GM19397 (cell line): Measurements from ENCODE around the gene DOCK7.
"Not testable (repeated sequence)": the region's sequence is repeated elsewhere in the genome, so short reads cannot be mapped to it uniquely, and the experiment has no call there.

Experiments
- ATAC-seq: cut with Tn5 transposase; IDR thresholded peaks from one replicate; pipeline ENCODE4 v1.9.1; 2021; ENCODE audit warnings: mild to moderate bottlenecking, moderate library complexity; ENCODE audit not compliant: unreplicated experiment

DOCK7 gene

DNA sequence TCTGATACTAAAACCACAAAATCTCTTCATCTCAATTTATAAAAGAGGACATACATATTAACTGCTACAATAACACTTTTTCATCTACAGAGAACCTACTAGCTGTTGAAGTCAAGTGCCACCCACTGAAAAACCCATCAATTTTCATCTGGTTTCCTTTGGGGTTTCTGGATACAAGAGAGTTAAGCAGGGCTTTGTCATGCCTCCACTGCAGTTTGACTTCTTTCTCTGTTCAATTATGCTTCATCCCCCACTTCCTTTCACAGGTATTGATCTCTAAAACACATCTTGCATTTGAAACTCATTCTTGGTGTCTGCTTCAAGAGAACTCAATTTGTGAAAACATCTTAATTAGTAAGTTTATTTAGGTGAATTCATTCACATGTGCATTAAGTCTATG, 151.3 kb downstream of the DOCK7 start:
- ATAC-seq = no peak

DNA sequence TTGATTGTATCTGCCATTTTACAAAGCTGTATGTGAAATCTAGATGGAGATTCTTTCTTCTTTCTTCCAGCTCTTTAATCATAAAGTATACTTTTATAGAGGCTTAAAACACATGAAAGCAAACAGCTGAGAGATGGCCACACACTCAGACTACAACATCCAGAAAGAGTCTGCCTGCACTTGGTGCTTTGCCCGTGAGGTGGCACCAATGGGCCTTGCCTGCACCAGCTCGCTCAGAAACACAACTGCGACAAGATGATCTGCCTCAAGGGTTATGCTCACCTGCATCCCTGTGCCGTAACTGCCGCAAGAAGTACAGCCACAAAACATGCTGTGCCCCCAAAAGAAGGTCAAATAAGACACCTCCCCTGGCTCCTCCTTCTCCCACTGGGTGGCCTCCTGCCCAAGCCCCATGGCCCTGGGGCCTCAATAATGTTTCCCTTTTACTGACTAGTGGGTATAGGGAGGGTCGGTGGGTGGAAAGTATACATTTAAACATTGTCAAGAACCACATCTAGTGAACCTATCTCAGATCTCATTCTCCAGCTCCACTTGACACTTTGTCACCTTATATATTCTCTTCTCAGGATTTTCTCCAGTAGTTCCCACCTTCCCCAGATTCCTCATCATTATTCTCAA, 157.6 kb downstream of the DOCK7 start:
- ATAC-seq = no peak

DNA sequence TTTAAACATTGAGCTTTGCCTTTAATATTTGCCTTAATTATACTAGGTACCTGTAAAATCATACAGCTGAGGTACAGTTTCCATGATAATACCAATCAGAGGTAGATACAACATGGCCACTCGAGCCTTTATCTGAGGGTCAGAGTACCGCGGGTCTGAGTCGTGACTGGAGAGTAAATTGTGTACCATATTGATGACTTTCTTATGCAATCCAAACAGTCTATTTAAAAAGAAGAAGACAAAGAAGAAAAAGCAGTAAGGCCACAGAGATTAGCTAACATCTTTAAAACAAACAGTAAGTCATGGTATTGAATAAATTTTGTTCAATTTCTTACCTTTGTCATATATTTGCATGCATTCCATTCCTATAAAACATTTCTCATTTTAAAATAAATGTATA, 159.0 kb downstream of the DOCK7 start:
- no peak for ATAC-seq

DNA sequence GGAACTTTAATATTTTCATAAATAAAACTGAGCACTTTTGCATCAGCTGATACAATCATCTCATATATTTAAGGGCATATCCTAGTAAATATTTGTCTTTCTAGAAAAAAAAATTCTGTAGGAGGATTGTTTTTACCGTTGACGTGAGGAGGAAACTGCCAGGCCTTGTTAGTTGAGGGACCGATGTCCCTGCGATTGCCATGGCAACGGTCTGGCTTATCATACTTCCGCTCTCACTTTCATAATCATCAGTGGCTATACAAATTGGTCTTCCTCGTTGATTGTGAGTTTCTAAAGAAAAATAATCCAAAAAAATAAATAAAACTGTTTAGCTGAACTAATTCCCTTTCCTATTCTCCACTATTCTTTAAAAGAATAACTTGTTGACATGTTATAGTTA, 160.2 kb downstream of the DOCK7 start:
- ATAC-seq = no peak

DNA sequence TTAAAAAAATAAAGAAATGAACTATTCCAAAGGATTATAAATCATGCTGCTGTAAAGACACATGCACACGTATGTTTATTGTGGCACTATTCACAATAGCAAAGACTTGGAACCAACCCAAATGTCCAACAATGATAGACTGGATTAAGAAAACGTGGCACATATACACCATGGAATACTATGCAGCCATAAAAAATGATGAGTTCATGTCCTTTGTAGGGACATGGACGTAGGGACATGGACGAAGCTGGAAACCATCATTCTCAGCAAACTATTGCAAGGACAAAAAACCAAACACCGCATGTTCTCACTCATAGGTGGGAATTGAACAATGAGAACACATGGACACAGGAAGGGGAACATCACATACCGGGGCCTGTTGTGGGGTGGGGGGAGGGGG, 160.8 kb downstream of the DOCK7 start:
- ATAC-seq = not testable (repeated sequence)

DNA sequence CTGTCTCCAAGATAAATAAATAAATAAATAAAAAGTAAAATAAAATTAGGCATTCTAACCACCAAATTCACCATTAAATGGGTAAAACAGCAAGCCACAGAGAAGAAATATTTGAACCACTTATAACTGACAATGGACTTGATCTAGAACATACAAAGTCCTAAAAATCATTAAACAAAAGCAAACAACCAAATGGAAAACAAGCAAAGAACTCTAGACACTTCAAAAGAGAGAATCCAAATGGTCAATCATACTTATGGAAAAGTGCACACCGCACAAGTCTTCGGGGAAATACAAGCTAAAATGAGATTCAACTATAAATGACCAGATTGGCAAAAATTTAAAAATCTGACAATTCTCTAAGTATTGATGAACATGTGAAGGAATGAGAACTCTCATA, 164.3 kb downstream of the DOCK7 start:
- no peak for ATAC-seq

DNA sequence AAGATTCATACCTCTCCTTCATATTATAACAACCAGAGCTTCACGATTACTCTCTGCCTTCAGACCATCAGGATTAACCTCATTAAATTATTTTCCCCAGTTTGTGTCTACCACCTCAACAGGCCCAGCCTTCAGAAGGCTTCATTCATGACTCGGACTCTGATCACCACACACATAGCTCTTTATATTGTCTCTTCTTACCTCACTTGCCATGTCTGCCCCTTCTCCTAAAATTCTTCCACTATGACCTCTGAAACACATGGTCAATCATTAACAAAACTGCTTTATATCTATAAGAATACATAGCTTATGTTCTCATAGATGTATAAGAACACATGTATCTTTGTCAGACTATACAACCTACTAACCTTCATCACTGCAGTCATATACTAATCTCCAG, 171.6 kb downstream of the DOCK7 start:
- no peak for ATAC-seq

DNA sequence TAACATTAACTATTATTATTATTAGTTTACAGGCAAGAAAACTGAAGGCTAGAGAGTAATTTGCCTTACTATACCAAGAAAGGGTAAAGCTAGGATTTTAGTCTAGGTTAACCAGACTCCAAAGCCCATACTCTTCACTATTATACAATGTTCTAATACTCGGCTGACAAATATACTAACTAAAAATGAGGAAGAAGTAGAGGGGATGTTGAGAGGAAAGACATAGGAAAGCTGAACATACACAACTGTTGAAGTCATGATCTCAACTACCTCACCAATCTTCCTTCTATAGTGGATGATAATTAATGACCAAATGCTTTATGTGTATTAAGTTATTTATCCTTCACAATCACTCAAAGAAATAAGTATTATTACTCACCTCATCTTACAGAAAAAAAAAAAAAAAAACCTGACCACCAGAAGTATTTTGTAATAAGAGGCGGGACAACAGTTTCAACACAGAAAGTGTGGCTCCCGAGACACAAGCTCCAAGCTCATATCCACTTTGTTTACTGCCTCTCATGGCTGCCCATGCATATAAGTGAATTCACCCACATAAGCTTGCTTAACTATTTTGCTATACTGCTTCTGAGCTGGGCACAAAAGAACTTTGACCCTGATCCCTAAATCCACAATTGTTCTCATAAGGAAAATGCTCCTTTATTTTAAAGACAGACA, 173.3 kb downstream of the DOCK7 start:
- no peak for ATAC-seq

DNA sequence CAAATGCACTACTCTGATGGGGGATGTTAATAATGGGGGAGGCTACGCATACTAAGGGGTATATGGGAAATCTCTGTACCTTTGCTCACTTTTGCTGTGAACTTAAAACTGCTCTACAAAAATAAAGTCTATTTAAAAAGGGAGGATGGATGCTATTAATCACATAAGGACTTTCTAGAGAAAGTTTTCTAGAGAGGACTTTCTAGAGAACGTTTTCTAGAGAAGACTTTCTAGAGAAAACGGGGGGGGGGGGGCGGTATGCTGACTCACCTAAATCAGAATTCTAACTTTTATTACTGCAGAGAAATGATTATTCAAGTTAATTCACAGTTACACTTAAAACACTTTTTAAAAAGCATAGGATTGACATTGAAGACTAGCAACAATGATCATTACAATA, 175.2 kb downstream of the DOCK7 start:
- ATAC-seq = no peak

DNA sequence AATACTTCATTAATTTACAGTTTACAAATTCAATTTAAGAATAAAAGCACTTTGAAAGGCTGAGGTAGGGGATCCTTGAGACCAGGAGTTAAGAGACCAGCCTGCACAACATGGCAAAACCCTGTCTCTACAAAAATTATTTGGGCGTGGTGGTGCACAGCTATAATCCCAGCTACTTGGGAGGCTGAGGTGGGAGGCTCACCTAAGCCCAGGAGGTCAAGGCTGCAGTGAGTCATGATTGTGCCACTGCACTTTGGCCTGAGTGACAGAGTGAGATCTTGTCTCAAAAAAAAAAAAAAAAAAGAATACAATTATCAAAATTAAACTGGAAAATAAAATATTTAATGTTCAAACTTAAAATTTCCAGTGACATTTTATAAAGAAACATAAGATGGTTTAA, 179.2 kb downstream of the DOCK7 start:
- ATAC-seq = no peak

DNA sequence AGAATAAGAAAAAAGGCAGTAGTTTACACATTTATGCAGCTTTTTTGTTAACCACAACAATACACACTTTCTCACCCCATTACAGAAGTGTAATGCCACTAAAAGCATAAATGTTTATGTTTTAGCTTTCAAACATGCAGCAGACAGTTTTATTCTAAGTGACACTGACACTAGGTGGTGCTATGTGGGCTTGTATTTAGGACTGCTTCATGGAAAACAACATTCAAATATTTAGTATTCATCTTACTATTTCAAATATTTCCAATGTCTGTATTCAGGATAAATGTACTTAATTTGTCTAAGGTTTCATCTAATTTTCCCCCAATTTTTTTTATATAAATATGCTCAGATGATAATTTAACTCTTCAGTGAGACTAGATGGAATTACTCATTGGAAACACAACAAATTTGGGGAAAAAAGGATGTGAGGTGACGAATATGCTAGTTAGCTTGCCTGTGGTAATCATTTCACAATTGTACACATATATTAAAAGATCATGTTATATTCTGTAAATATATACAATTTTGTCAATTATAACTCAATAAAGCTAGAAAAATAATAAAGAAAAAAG, 179.9 kb downstream of the DOCK7 start:
- no peak for ATAC-seq

DNA sequence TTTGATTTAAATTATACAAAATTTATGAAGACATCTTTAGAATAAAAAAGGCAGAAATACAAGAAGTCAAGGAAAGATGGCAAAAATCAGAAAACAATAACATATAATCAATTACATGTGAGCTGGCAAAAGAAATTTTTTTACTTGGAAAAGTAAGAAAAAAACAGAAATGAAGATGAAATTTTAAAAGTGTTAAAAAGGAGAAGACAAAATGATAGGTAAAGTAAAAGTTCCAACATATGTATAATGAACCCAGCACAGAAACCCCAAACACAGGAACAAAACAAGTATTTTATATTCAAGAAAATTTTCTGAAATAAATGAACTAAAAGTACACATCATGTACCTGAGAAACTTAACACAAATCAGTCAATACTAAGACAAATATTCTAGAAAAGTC, 188.0 kb downstream of the DOCK7 start:
- no peak for ATAC-seq

DNA sequence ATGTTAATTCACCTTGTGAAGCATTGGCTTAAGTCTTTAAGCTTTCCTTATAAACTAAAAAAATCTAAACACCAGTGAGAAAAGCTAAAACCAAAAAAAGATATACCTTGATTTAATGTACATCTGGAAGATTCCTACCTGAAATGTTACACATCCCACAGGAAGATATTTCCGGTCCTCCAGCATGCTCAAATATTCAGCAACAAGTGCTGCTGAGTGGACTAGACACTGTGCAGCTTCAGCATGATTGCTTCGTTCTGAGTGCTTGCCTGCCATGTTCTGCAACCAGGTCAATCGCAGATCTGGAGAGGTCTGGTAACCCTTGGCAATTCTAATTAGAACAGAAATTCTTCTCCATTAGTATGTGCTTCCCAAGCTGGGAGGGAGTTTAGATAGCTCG, 194.0 kb downstream of the DOCK7 start:
- no peak for ATAC-seq

DNA sequence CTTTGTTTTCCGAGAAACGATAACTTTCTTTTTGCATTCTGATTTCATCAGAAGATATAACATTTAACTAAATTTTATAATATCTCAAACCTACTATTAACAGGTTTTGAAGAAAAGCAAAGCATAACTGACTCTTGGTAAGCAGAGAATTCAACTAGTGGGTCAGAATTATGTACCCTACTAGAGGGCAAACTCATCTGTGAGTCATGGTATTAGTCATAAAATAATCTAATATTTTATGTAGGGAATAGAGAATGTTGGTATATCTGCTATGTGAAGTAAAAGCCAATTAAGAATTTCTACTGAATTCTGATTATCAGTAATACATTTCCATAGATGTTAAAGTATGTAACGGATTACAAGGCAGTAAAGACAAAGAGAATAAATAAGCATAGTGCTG, 194.5 kb downstream of the DOCK7 start:
- ATAC-seq = no peak

DNA sequence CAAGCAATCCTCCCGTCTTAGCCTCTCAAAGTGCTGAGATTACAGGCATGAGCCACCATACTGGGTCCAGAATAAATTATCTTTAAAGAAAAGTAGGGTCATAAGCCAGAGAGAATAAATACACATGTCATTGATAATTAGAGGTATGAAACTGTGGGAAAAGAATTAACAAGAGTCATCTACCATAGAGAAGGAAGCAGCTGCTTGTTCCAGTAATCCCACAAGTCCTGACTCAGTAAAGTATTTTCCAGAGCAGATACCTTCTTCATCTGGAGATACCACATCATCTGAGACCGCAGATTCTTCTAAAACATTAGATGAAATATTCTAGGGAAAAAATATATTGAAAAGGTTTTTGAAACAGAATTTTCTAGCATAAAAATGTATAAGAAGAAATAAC, 195.7 kb downstream of the DOCK7 start:
- no peak for ATAC-seq

DNA sequence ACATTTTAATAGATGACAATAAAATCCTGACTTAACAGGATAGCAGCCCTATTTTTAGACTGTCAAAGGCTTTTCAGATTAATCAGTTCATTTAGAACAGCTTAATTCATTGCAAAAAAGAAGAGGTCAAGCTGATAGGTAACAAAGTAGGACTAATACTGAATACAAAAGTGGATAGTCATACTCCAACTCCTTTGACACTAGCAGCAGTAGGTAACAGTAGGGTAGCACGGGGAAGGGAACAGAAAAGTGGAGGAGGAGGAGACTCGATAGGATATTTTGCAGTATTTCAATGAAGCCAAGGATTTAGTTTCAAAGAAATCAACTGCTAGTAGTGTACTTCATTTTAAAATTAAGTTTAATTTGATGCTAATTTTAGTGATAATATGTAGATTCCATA, 200.2 kb downstream of the DOCK7 start:
- ATAC-seq = no peak

DNA sequence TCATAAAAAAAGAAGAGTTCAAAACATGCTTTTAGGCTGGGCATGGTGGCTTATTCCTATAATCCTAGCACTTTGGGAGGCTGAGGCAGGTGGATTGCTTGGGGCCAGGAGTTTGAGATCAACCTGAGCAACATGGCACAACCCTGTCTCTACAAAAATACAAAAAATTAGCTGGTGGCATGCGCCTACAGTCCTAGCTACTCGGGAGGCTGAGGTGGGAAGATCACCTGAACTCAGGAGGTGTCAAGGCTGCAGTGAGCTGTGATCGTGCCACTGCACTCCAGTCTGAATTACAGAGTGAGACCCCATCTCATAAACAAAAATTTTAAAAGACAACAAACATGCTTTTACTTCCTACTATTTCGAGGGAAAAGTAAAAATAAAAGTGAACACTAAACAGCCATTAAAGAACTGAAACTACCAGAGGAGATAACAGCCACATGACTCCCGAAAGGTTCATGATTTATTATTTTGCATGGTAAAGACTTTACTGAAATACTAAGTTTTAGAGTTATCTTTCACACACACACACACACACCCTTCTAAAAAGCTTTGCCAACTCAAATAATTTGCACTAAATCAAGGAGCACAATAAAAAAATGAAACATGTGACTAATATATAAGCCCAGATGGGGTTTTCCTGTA, 203.2 kb downstream of the DOCK7 start:
- ATAC-seq = no peak

DNA sequence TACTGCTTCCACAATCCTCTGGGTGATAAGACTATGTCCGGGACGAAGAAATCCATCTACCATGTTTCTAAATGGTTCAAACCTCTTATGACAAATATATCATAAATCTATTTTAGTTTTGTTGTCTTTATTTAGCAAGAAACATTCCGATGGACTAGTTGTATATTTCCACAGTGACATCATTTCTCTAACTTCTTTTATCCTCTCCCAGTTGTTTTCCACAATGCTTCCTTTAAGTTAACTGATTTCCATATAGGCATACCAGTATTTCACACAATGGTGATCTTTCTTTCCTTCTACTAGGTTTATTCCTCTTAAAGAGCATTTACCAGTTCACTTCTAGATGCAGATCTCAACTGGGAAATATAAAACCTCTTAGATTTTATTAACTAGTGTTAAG, 206.5 kb downstream of the DOCK7 start:
- ATAC-seq = no peak

DNA sequence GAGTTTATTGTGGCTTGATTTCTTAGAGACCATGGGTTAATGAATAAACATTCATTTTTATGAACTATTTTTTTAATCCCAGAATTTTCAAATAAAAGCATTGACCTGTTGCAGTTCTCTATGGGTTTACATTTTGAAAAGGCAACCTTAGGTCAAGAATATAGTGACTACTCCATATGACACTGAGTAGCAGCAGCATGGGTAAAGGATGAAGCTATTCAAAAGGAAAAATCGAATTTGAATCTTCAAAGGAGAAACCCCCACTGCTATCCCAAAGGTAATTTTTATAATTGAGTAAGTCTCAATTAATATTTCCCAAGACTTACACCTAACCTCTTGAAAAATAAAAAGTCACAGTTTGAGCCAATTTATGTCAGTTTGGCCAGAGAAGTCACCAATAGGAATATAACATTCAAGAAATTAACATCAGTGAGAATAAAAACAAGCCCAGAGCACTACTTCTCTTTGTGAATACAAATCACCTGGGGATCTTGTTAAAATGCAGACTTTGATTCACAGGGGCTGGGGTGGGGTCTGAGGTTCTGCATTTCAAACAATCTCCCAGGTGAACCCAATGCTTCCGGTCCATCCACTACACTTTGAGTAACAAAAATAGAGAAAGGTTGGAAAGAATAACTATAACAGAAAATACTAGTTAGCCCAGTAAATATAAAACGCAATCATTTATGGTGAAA, 211.5 kb downstream of the DOCK7 start:
- ATAC-seq = no peak

DNA sequence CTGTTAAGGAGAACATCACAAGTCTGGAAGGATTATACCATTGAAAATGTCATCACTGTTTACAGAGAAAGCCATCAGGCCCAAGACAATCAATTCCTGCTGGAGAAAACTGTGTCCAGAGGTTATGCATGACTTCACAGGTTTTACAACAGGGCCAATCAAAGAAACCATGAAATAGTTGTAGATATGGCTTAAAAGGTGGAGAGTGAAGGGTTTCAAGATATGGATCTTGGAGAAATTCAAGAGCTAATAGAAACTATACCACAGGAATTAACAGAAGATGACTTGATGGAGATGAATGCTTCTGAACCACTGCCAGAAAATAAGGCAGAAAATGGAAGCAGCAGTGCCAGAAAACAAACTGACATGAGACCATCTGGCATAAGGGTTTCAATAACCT, 221.1 kb downstream of the DOCK7 start:
- no peak for ATAC-seq

DNA sequence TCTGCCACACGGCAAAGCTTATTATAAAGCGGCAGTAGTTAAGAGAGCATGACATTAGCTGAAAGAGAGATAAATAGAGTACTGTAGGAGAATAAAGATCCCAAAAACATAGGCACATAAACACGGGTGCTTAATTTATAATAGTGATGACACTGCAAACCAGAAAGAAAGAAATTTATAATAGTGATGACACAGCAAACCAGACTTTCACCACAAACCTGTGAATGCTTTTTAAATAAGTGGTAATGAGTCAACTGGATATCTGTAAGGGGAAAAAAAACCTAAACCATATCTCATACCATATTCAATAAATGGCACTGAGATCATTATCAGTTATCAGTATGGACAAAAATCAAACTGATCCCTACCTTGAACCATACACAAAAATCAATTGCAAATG, 225.8 kb downstream of the DOCK7 start:
- ATAC-seq = no peak

DNA sequence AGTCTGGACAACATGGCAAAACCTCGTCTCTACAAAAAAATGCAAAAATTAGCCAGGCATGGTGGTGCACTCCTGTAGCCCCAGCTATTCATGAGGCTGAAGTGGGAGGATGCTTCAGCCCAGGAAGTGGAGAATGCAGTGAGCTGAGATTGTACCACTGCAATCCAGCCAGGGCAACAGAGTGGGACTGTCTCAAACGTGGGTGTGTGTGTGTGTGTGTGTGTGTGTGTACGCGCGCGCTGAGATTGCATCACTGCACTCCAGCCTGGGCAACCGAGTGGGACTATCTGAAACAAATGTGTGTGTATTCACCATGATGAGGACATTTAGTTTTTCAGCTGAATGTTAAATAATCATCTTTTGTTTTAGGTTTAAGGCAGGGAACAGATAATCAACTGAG, 230.2 kb downstream of the DOCK7 start:
- ATAC-seq = no peak
